ENCODE measurements around the gene FCHSD2. TPM values are rescaled to one million over a fixed set of nuclear protein-coding genes. Genes with fewer than 3 reads are reported as not detected.
A peak's percentile ranks its signal among the peaks of the same experiment; 100 is the strongest.

The FCHSD2 gene
- total and polyA plus RNA-seq, 9 of the 15 experiments (the other 6 are each of a cell fraction or from before 2014, with no cell fraction given): 1.8 to 14.7 (median 6.4) TPM

GRCh38 chr11:72793425-72794367 lies 348.4 kb downstream of the FCHSD2 start, which contains the start of gene STARD10 (continued):
- TF ChIP-seq, protein P1, sequence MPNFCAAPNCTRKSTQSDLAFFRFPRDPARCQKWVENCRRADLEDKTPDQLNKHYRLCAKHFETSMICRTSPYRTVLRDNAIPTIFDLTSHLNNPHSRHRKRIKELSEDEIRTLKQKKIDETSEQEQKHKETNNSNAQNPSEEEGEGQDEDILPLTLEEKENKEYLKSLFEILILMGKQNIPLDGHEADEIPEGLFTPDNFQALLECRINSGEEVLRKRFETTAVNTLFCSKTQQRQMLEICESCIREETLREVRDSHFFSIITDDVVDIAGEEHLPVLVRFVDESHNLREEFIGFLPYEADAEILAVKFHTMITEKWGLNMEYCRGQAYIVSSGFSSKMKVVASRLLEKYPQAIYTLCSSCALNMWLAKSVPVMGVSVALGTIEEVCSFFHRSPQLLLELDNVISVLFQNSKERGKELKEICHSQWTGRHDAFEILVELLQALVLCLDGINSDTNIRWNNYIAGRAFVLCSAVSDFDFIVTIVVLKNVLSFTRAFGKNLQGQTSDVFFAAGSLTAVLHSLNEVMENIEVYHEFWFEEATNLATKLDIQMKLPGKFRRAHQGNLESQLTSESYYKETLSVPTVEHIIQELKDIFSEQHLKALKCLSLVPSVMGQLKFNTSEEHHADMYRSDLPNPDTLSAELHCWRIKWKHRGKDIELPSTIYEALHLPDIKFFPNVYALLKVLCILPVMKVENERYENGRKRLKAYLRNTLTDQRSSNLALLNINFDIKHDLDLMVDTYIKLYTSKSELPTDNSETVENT (CRISPR knock-in tag; IDR thresholded peaks at IDR 0.05): 0 out of 2 replicates have a peak, but pooled peaks have one; percentile 40
- TF ChIP-seq U2AF2 (optimal IDR thresholded peaks at IDR 0.05; ENCODE audit: low read depth, low read length) (no peak), CTBP1 (IDR thresholded peaks at IDR 0.05; ENCODE audit: borderline replicate concordance) (peak; percentile 93), SRSF9 (IDR thresholded peaks at IDR 0.05; ENCODE audit: borderline replicate concordance, low read depth, low read length) (no peak), CBX3 (IDR thresholded peaks at IDR 0.05; ENCODE audit: borderline replicate concordance in 1 of 2, low read length in 2 of 2) (peak in 1 of 2 experiments; percentile 66; a peak in 2 of 3 replicates), ARNT (IDR thresholded peaks at IDR 0.05) (peak in 1 of 2 experiments; percentile 47; a peak in 1 of 4 replicates), ZNF561 (CRISPR knock-in tag; conservative IDR thresholded peaks at IDR 0.05) (no peak), GTF2F1 (IDR thresholded peaks at IDR 0.05; ENCODE audit: low read depth, low read length) (no peak), ZNF583 (CRISPR knock-in tag; IDR thresholded peaks at IDR 0.05) (0 out of 2 replicates have a peak, but pooled peaks have one; percentile 41), ZNF764 (CRISPR knock-in tag; IDR thresholded peaks at IDR 0.05; ENCODE audit: low read depth) (no peak), ZFP36 (IDR thresholded peaks at IDR 0.05; ENCODE audit: low read depth, low read length, partially characterized antibody) (no peak), NRF1 (conservative IDR thresholded peaks at IDR 0.05 in 1 of 2, IDR thresholded peaks at IDR 0.05 in 1 of 2) (peak; percentile 97), CHD4 (IDR thresholded peaks at IDR 0.05; ENCODE audit: insufficient read depth, insufficient replicate concordance, low read depth, low read length, poor library complexity, severe bottlenecking) (no peak), TBL1XR1 (IDR thresholded peaks at IDR 0.05; ENCODE audit: low read length in 2 of 2) (peak in 1 of 2 experiments; percentile 66; a peak in 2 of 4 replicates), FOXA1 (IDR thresholded peaks at IDR 0.05; ENCODE audit: borderline replicate concordance) (no peak), NCOA2 (IDR thresholded peaks at IDR 0.05; ENCODE audit: partially characterized antibody in 2 of 2) (no peak), ZNF511 (CRISPR knock-in tag; IDR thresholded peaks at IDR 0.05) (no peak)
- TF ChIP-seq, protein P2, sequence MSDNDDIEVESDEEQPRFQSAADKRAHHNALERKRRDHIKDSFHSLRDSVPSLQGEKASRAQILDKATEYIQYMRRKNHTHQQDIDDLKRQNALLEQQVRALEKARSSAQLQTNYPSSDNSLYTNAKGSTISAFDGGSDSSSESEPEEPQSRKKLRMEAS (CRISPR knock-in tag; IDR thresholded peaks at IDR 0.05): peak; percentile 80
- TF ChIP-seq, protein P3, sequence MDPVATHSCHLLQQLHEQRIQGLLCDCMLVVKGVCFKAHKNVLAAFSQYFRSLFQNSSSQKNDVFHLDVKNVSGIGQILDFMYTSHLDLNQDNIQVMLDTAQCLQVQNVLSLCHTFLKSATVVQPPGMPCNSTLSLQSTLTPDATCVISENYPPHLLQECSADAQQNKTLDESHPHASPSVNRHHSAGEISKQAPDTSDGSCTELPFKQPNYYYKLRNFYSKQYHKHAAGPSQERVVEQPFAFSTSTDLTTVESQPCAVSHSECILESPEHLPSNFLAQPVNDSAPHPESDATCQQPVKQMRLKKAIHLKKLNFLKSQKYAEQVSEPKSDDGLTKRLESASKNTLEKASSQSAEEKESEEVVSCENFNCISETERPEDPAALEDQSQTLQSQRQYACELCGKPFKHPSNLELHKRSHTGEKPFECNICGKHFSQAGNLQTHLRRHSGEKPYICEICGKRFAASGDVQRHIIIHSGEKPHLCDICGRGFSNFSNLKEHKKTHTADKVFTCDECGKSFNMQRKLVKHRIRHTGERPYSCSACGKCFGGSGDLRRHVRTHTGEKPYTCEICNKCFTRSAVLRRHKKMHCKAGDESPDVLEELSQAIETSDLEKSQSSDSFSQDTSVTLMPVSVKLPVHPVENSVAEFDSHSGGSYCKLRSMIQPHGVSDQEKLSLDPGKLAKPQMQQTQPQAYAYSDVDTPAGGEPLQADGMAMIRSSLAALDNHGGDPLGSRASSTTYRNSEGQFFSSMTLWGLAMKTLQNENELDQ (CRISPR knock-in tag; IDR thresholded peaks at IDR 0.05; ENCODE audit: borderline replicate concordance): no peak
- TF ChIP-seq, protein P4, sequence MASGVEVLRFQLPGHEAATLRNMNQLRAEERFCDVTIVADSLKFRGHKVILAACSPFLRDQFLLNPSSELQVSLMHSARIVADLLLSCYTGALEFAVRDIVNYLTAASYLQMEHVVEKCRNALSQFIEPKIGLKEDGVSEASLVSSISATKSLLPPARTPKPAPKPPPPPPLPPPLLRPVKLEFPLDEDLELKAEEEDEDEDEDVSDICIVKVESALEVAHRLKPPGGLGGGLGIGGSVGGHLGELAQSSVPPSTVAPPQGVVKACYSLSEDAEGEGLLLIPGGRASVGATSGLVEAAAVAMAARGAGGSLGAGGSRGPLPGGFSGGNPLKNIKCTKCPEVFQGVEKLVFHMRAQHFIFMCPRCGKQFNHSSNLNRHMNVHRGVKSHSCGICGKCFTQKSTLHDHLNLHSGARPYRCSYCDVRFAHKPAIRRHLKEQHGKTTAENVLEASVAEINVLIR (CRISPR knock-in tag; IDR thresholded peaks at IDR 0.05): 0 out of 2 replicates have a peak, but pooled peaks have one; percentile 7

Measured in K562 (cell line).